Osteoblast (primary cell): Measurements from ENCODE around the gene WDR70. TPM values are rescaled to one million over a fixed set of nuclear protein-coding genes. Genes with fewer than 3 reads are reported as not detected.

Source experiments
- DNase-seq: peaks from one replicate; pipeline ENCODE4 v3.0.0; 2011; ENCODE audit warnings: low spot score, mixed read lengths; ENCODE audit not compliant: insufficient read length; ENCODE audit errors: missing footprints
- H2AFZ ChIP-seq: 2 replicates; pipeline ENCODE4 v1.6.0; 2011; ENCODE audit warnings: mild to moderate bottlenecking, low read length
- H3K27ac ChIP-seq: 2 replicates; pipeline ENCODE4 v1.5.1; 2011; ENCODE audit warnings: mild to moderate bottlenecking, low read depth, low read length, moderate library complexity
- H3K27me3 ChIP-seq: 2 replicates; pipeline ENCODE4 v1.6.0; 2012; ENCODE audit warnings: mild to moderate bottlenecking, control low read depth, inconsistent platforms, low read length, moderate library complexity; ENCODE audit not compliant: insufficient read depth
- H3K36me3 ChIP-seq: 2 replicates; pipeline ENCODE4 v1.5.1; 2011; ENCODE audit warnings: mild to moderate bottlenecking, low read length, control low read depth, moderate library complexity; ENCODE audit not compliant: insufficient read depth
- H3K4me1 ChIP-seq: 2 replicates; pipeline ENCODE4 v1.5.1; 2011; ENCODE audit warnings: mild to moderate bottlenecking, low read length, control low read depth, moderate library complexity; ENCODE audit not compliant: insufficient read depth
- H3K4me2 ChIP-seq: 2 replicates; pipeline ENCODE4 v1.6.0; 2011; ENCODE audit warnings: mild to moderate bottlenecking, low read length; ENCODE audit not compliant: insufficient read depth
- H3K4me3 ChIP-seq: fragments of 200-600 bp; sonication (generic); 3 replicates; pipeline ENCODE4 v1.5.1; 2012; ENCODE audit warnings: mild to moderate bottlenecking, low read length, inconsistent platforms; ENCODE audit not compliant: insufficient read depth
- H3K79me2 ChIP-seq: 2 replicates; pipeline ENCODE4 v1.6.0; 2012; ENCODE audit warnings: mild to moderate bottlenecking, low read length, control low read depth, inconsistent platforms; ENCODE audit not compliant: insufficient read depth
- H3K9me3 ChIP-seq: 2 replicates; pipeline ENCODE4 v1.5.1; 2011; ENCODE audit warnings: low read depth, low read length, control low read depth
- H4K20me1 ChIP-seq: 2 replicates; pipeline ENCODE4 v1.6.0; 2012; ENCODE audit warnings: mild to moderate bottlenecking, low read length, control low read depth; ENCODE audit not compliant: insufficient read depth
- CTCF ChIP-seq: IDR thresholded peaks from 2 replicates; pipeline ENCODE4 v1.5.1; 2011; ENCODE audit warnings: mild to moderate bottlenecking, low read depth, low read length, moderate library complexity; ENCODE audit errors: extremely low read depth
- total RNA-seq: library from RNA; depleted of rRNA; stranded (reverse); fragments of >200 nt; gene quantifications from 2 replicates; pipeline ENCODE4 v1.2.3, GENCODE V29; 2012

Gene WDR70
- total RNA-seq, 1 donor = 32.2 TPM

GRCh38 chr5:37724395-37725125 is 345.4 kb downstream of the WDR70 start:
- Histone ChIP-seq H3K4me3 (no peak overlapping the region), H3K79me2 (no peaks in the 10 kb centered on the region), H3K9me3 (no peaks in the 10 kb centered on the region), H3K4me2 (peak overlapping the region; percentile 29), H3K36me3 (peaks cover 16% of the 10 kb centered on the region), H4K20me1 (no peaks in the 10 kb centered on the region), H3K27ac (peak overlapping the region; percentile 85), H3K4me1 (peaks cover 55% of the 10 kb centered on the region), H3K27me3 (no peaks in the 10 kb centered on the region), H2AFZ (no peak overlapping the region)
- TF ChIP-seq CTCF = no peak
- no peak for DNase-seq

GRCh38 chr5:37725185-37725584 is 346.1 kb downstream of the WDR70 start:
- no peak for TF ChIP-seq CTCF
- Histone ChIP-seq H3K27me3 (no peaks in the 10 kb centered on the region), H3K4me3 (no peak overlapping the region), H3K36me3 (peaks cover 16% of the 10 kb centered on the region), H4K20me1 (no peaks in the 10 kb centered on the region), H3K4me2 (peak overlapping the region; percentile 29), H3K79me2 (no peaks in the 10 kb centered on the region), H3K27ac (peak overlapping the region; percentile 85), H3K9me3 (no peaks in the 10 kb centered on the region), H3K4me1 (peaks cover 55% of the 10 kb centered on the region), H2AFZ (no peak overlapping the region)
- DNase-seq = no peak

GRCh38 chr5:37727238-37727637 is 348.1 kb downstream of the WDR70 start:
- H3K27me3 ChIP-seq = no peaks in the 10 kb centered on the region
- no peak overlapping the region for H3K4me3 ChIP-seq
- no peak for TF ChIP-seq CTCF
- no peak overlapping the region for H3K4me2 ChIP-seq
- DNase-seq = no peak
- H3K79me2 ChIP-seq = no peaks in the 10 kb centered on the region
- peaks cover 34% of the 10 kb centered on the region for H3K4me1 ChIP-seq
- H3K36me3 ChIP-seq = peaks cover 18% of the 10 kb centered on the region
- no peak overlapping the region for H2AFZ ChIP-seq
- H3K27ac ChIP-seq = no peak overlapping the region
- H3K9me3 ChIP-seq = no peaks in the 10 kb centered on the region
- no peaks in the 10 kb centered on the region for H4K20me1 ChIP-seq

GRCh38 chr5:37730896-37731455 is 351.9 kb downstream of the WDR70 start:
- H3K79me2 ChIP-seq = no peaks in the 10 kb centered on the region
- H3K4me2 ChIP-seq = no peak overlapping the region
- H2AFZ ChIP-seq = no peak overlapping the region
- peaks cover 8% of the 10 kb centered on the region for H3K4me1 ChIP-seq
- no peaks in the 10 kb centered on the region for H3K9me3 ChIP-seq
- H3K36me3 ChIP-seq = peaks cover 18% of the 10 kb centered on the region
- no peak overlapping the region for H3K27ac ChIP-seq
- no peaks in the 10 kb centered on the region for H4K20me1 ChIP-seq
- TF ChIP-seq CTCF = no peak
- no peaks in the 10 kb centered on the region for H3K27me3 ChIP-seq
- H3K4me3 ChIP-seq = no peak overlapping the region
- no peak for DNase-seq
